A549 treated with Mapracorat at 1 μM for 4 hours (cell line): Measurements from ENCODE around the gene BMPR1B. TPM values are rescaled to one million over a fixed set of nuclear protein-coding genes. Genes with fewer than 3 reads are reported as not detected.

Experiments used
- total RNA-seq: library from RNA; stranded (reverse); fragments of 200-300 nt; extraction: Qiagen RNA extraction; gene quantifications from 5 replicates; pipeline ENCODE4 v1.2.3, GENCODE V29; 2022

BMPR1B gene
- total RNA-seq = 4.8 to 7.3 TPM (median 7.1 TPM) in 5 replicates

DNA sequence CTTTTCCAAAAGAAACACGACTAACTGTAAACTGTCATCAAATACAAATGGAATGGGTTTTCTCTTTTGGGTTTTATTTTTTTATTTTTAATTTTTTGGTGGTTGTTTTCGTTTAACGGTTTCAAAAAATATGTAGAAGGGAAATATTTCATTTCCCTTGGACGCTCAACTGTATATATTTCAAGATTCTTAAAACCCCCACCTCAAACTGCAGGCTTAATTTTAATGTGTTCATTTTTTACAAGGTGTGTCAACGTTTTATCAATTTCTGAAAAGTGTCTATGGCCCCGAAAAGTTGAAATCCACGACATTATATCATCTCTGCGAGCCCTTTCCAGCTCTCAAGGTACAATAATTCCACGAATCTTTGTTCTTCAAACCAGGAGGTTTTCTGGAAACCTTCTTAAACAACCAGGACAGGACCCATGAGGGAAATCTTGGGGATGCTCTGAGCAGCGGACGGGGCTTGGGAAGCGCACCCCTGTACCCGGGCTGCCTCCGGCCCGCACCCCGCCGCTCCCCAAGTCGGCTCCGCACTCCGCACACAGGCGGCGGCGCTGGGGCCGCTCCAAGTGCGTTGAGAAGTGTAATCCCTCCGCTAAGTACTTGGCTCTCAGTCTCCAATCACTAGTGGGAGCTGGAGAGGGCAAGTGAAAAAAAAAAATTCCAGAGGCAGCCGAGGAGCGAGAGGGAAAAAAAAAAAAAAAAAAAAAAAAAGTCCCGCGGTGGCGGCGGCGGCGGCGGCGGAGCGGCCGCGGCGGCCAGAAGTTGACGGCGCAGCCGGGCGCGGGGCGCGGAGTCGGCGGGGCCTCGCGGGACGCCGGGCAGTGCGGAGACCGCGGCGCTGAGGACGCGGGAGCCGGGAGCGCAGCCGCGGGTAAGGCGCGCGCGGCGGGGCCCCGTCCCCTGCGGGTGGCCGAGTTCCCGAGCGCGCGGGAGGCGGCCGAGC is at the start of gene BMPR1B:
TSS of gene BMPR1B (plus strand) at position 764 of the 949 bp plus-strand sequence. CDS start 346,470 bp downstream, outside the sequence.

